Osteoblast (primary cell): ENCODE measurements around the gene SDC1. TPM values are rescaled to one million over a fixed set of nuclear protein-coding genes. Genes with fewer than 3 reads are reported as not detected.

Source experiments
- DNase-seq: peaks from one replicate; pipeline ENCODE4 v3.0.0; 2011; ENCODE audit warnings: low spot score, mixed read lengths; ENCODE audit not compliant: insufficient read length; ENCODE audit errors: missing footprints
- H2AFZ ChIP-seq: 2 replicates; pipeline ENCODE4 v1.6.0; 2011; ENCODE audit warnings: mild to moderate bottlenecking, low read length
- H3K27ac ChIP-seq: 2 replicates; pipeline ENCODE4 v1.5.1; 2011; ENCODE audit warnings: mild to moderate bottlenecking, low read depth, low read length, moderate library complexity
- H3K27me3 ChIP-seq: 2 replicates; pipeline ENCODE4 v1.6.0; 2012; ENCODE audit warnings: mild to moderate bottlenecking, control low read depth, inconsistent platforms, low read length, moderate library complexity; ENCODE audit not compliant: insufficient read depth
- H3K36me3 ChIP-seq: 2 replicates; pipeline ENCODE4 v1.5.1; 2011; ENCODE audit warnings: mild to moderate bottlenecking, low read length, control low read depth, moderate library complexity; ENCODE audit not compliant: insufficient read depth
- H3K4me1 ChIP-seq: 2 replicates; pipeline ENCODE4 v1.5.1; 2011; ENCODE audit warnings: mild to moderate bottlenecking, low read length, control low read depth, moderate library complexity; ENCODE audit not compliant: insufficient read depth
- H3K4me2 ChIP-seq: 2 replicates; pipeline ENCODE4 v1.6.0; 2011; ENCODE audit warnings: mild to moderate bottlenecking, low read length; ENCODE audit not compliant: insufficient read depth
- H3K4me3 ChIP-seq: fragments of 200-600 bp; sonication (generic); 3 replicates; pipeline ENCODE4 v1.5.1; 2012; ENCODE audit warnings: mild to moderate bottlenecking, low read length, inconsistent platforms; ENCODE audit not compliant: insufficient read depth
- H3K79me2 ChIP-seq: 2 replicates; pipeline ENCODE4 v1.6.0; 2012; ENCODE audit warnings: mild to moderate bottlenecking, low read length, control low read depth, inconsistent platforms; ENCODE audit not compliant: insufficient read depth
- H3K9me3 ChIP-seq: 2 replicates; pipeline ENCODE4 v1.5.1; 2011; ENCODE audit warnings: low read depth, low read length, control low read depth
- H4K20me1 ChIP-seq: 2 replicates; pipeline ENCODE4 v1.6.0; 2012; ENCODE audit warnings: mild to moderate bottlenecking, low read length, control low read depth; ENCODE audit not compliant: insufficient read depth
- CTCF ChIP-seq: IDR thresholded peaks from 2 replicates; pipeline ENCODE4 v1.5.1; 2011; ENCODE audit warnings: mild to moderate bottlenecking, low read depth, low read length, moderate library complexity; ENCODE audit errors: extremely low read depth
- total RNA-seq: library from RNA; depleted of rRNA; stranded (reverse); fragments of >200 nt; gene quantifications from 2 replicates; pipeline ENCODE4 v1.2.3, GENCODE V29; 2012

Gene SDC1
- total RNA-seq, 1 donor = 7.6 TPM

GRCh38 chr2:20232837-20233207, 7.9 kb upstream of the SDC1 start:
- H4K20me1 ChIP-seq = no peaks in the 10 kb centered on the region
- no peak overlapping the region for H3K4me2 ChIP-seq
- no peak overlapping the region for H2AFZ ChIP-seq
- H3K9me3 ChIP-seq = no peaks in the 10 kb centered on the region
- no peaks in the 10 kb centered on the region for H3K36me3 ChIP-seq
- peak; percentile 29 for DNase-seq
- TF ChIP-seq CTCF = no peak
- no peak overlapping the region for H3K27ac ChIP-seq
- no peaks in the 10 kb centered on the region for H3K27me3 ChIP-seq
- no peak overlapping the region for H3K4me3 ChIP-seq
- H3K79me2 ChIP-seq = no peaks in the 10 kb centered on the region
- no peaks in the 10 kb centered on the region for H3K4me1 ChIP-seq

- Histone ChIP-seq H2AFZ (no peak overlapping the region), H4K20me1 (no peaks in the 10 kb centered on the region), H3K4me3 (no peak overlapping the region), H3K27ac (no peak overlapping the region), H3K36me3 (no peaks in the 10 kb centered on the region), H3K9me3 (no peaks in the 10 kb centered on the region), H3K27me3 (no peaks in the 10 kb centered on the region), H3K79me2 (no peaks in the 10 kb centered on the region), H3K4me2 (no peak overlapping the region), H3K4me1 (no peaks in the 10 kb centered on the region)
- no peak for TF ChIP-seq CTCF
- DNase-seq = peak; percentile 83
Observed at GRCh38 chr2:20231598-20232026, 6.7 kb upstream of the SDC1 start.

GRCh38 chr2:20231159-20231558, 6.2 kb upstream of the SDC1 start:
- H3K27me3 ChIP-seq = no peaks in the 10 kb centered on the region
- no peak for DNase-seq
- no peak overlapping the region for H3K4me3 ChIP-seq
- no peak overlapping the region for H3K27ac ChIP-seq
- H3K4me1 ChIP-seq = no peaks in the 10 kb centered on the region
- no peaks in the 10 kb centered on the region for H3K9me3 ChIP-seq
- no peak for TF ChIP-seq CTCF
- no peak overlapping the region for H2AFZ ChIP-seq
- H3K36me3 ChIP-seq = no peaks in the 10 kb centered on the region
- no peak overlapping the region for H3K4me2 ChIP-seq
- no peaks in the 10 kb centered on the region for H4K20me1 ChIP-seq
- no peaks in the 10 kb centered on the region for H3K79me2 ChIP-seq

GRCh38 chr2:20230114-20230425, 5.1 kb upstream of the SDC1 start:
- Histone ChIP-seq H3K4me3 (no peak overlapping the region), H3K36me3 (no peaks in the 10 kb centered on the region), H3K4me2 (no peak overlapping the region), H3K79me2 (no peaks in the 10 kb centered on the region), H3K27ac (no peak overlapping the region), H3K27me3 (no peaks in the 10 kb centered on the region), H2AFZ (no peak overlapping the region), H3K9me3 (no peaks in the 10 kb centered on the region), H4K20me1 (no peaks in the 10 kb centered on the region), H3K4me1 (no peaks in the 10 kb centered on the region)
- TF ChIP-seq CTCF = no peak
- peak; percentile 54 for DNase-seq
